Measurements from ENCODE around the gene DNAH10.

The DNAH10 gene

DNA sequence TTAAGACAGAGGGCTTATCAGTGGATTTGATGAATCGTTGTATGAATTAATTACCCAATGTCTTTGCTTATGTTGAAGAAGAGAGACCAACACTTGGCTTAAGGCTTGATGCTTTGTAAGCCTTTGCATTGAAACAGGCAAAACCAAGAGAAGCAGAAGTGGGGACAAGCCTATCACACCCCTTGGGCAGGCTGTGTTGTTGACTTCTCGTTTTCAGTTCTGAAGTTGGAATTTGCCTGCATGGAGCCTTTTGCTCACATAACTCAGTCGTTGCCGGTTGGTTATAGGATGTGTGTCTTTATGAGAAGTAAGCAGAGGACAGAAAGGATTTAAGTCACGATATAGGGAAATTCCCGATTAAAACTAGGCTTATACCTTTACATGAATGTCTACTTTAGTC is 115.9 kb downstream of the DNAH10 start:
- H3K27ac ChIP-seq: no peak overlapping the region
- H3K4me3 ChIP-seq: no peak overlapping the region
- DNase-seq (ENCODE audit: low spot score): no peak
- TF ChIP-seq, protein P1, sequence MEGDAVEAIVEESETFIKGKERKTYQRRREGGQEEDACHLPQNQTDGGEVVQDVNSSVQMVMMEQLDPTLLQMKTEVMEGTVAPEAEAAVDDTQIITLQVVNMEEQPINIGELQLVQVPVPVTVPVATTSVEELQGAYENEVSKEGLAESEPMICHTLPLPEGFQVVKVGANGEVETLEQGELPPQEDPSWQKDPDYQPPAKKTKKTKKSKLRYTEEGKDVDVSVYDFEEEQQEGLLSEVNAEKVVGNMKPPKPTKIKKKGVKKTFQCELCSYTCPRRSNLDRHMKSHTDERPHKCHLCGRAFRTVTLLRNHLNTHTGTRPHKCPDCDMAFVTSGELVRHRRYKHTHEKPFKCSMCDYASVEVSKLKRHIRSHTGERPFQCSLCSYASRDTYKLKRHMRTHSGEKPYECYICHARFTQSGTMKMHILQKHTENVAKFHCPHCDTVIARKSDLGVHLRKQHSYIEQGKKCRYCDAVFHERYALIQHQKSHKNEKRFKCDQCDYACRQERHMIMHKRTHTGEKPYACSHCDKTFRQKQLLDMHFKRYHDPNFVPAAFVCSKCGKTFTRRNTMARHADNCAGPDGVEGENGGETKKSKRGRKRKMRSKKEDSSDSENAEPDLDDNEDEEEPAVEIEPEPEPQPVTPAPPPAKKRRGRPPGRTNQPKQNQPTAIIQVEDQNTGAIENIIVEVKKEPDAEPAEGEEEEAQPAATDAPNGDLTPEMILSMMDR (IDR thresholded peaks at IDR 0.05): no peak

DNA sequence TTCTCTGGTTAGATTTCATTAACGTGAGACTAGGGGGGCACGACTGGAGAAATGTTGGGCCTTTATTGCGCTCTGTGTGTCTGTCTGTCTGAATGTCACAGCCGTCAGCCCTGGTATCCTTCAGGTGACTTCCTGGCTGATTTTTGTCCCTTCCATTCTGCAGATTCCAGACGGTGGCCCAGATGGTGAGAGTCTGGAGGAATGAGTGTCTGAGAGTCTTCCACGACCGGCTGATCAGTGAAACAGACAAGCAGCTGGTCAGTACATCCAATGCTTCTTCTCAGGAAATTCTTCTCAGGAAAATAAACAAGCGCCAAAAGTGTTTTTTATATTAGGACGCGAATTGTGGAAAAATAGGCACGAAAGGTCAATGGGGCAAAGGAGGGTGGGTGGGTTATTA is 117.0 kb downstream of the DNAH10 start:
- DNase-seq (ENCODE audit: low spot score): no peak
- Histone ChIP-seq H3K27ac (no peak overlapping the region), H3K4me3 (no peak overlapping the region)
- TF ChIP-seq, protein P1 (IDR thresholded peaks at IDR 0.05): no peak

DNA sequence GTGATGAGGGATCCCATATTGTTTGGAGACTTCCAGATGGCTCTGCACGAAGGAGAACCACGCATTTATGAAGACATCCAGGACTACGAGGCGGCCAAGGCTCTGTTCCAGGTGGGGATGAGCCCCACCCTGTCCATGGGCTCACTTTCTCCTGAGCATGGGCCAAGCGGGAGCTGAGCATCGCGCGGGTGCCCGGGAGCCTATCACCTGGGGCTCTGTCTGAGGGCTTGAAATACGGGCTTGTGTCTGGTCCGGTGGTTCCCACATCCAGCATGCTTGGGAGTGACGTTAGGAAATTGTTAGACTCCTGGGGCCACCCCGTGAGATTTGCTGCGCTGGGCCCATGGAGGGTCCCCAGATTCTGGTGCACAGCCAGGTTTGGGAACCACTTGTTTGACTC is 117.6 kb downstream of the DNAH10 start:
- Histone ChIP-seq H3K4me3 (no peak overlapping the region), H3K27ac (no peak overlapping the region)
- TF ChIP-seq, protein P1 (IDR thresholded peaks at IDR 0.05): no peak
- no peak for DNase-seq (ENCODE audit: low spot score)

DNA sequence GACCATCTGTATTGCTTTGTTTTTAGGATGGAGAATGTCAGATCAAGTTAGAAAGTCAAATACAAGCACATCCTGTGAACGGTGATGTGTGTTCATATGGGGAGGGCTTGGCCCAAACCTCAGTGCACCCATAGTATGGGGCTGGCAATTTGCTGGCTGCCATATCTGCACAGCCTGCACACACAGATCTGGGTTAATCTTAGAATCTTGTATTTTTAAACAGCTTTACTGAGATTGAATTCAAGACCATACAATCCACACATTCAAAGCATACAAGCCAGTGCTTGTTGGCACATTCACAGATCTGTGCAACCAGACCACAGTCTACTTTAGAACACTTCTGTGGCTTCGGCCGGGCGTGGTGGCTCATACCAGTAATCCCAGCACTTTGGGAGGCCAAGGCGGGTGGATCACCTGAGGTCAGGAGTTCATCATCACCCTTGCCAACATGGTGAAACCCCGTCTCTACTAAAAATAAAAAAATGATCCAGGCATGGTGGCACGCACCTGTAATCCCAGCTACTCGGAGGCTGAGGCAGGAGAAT is 120.1 kb downstream of the DNAH10 start:
- TF ChIP-seq, protein P1 (IDR thresholded peaks at IDR 0.05): no peak
- H3K4me3 ChIP-seq: no peak overlapping the region
- no peak overlapping the region for H3K27ac ChIP-seq
- DNase-seq (ENCODE audit: low spot score): no peak

DNA sequence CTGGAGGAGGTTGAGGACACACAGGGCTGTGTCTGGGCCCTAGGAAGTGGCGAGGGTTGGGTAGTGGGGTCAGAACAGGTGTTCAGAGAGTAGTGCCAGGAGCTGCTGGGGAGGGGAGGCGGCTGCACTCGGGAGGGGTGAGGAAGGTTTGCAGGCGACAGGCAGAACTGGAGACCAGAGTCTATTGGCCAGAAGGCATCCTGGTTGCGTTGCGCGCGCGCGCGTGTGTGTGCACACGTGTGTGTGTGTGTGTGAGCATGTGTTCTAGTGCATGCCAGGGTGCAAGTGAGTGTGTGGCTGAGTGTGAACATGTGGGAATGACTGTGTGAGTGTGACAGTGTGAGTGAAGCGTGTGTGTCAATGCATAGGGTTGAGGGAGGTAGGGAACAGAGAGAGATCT is 124.2 kb downstream of the DNAH10 start:
- Histone ChIP-seq H3K27ac (no peak overlapping the region), H3K4me3 (no peak overlapping the region)
- TF ChIP-seq, protein P1 (IDR thresholded peaks at IDR 0.05): no peak
- DNase-seq (ENCODE audit: low spot score): no peak

DNA sequence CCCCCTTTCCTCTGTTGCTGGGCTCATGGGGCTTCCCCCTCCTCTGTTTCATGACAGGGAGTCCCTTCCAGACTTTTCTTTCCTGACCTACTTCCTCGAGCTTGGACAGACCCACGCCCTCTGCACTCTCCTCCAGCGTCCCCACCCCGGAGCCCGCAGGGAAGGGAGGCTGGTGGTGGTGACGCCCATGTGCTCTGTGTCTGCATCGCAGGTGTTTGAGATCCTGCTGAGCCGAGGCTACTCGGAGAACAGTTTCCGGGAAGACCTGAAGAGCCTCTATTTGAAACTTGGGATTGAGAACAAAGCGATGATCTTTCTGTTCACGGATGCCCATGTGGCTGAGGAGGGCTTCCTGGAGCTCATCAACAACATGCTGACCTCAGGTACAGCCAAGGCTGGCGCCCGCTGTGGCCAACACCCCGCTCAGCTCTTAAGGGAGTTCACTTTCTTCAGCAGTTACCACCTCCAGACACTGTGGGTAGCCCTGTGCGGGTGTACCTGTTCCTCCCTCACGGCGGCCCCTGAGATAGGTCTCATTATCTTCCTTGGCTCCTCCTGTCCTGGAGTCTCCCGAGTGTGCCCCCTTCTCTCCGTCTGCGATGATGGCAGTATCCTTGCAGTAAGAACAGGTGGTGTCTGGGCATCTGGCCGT is 125.0 kb downstream of the DNAH10 start:
- TF ChIP-seq, protein P1 (IDR thresholded peaks at IDR 0.05): no peak
- DNase-seq (ENCODE audit: low spot score): no peak
- Histone ChIP-seq H3K27ac (no peak overlapping the region), H3K4me3 (no peak overlapping the region)

DNA sequence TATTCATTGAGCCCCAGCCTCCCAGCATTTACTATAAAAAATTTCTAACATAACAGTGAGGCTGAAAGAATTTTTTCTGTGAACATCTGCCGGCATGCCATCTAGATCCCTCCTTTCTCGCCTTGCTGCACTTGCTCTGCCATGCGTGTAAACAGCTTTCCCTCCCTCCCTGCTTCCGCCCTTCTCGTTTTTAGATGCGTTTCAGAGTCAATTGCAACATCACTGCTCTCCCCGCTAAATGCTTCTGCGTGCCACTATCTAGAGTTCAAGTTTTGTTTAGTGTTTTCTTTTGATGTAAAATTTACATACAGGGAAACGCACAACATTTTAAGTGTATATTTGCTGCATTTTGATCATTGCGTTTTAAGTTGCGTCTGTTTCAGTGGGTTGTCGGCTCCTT is 126.9 kb downstream of the DNAH10 start:
- TF ChIP-seq, protein P1 (IDR thresholded peaks at IDR 0.05): no peak
- no peak for DNase-seq (ENCODE audit: low spot score)
- H3K4me3 ChIP-seq: no peak overlapping the region
- H3K27ac ChIP-seq: no peak overlapping the region
